Right hindlimb (tissue), 1 donor: ENCODE measurements around the gene NXF2B.
A peak's percentile ranks its signal among the peaks of the same experiment; 100 is the strongest.
"Not testable (repeated sequence)": the region's sequence is repeated elsewhere in the genome, so short reads cannot be mapped to it uniquely, and the experiment has no call there.

Source experiments
- DNase-seq: peaks from one replicate; pipeline ENCODE4 v3.0.0-alpha.2; 2018

The NXF2B gene

GRCh38 chrX:102439908-102440307, at the start of gene NXF2B:
NXF2B (minus strand) TSS chrX:102440008; CDS start chrX:102380036, 59,972 bp downstream.
- DNase-seq = not testable (repeated sequence)

GRCh38 chrX:102478765-102479164, 39.0 kb upstream of the NXF2B start:
- DNase-seq = not testable (repeated sequence)

- not testable (repeated sequence) for DNase-seq
Measured at GRCh38 chrX:102471762-102472220, 32.0 kb upstream of the NXF2B start, which contains the start of gene TCP11X2. TCP11X2 (minus strand) TSS chrX:102471812.

- DNase-seq = not testable (repeated sequence)
Measured at GRCh38 chrX:102470215-102470614, 30.4 kb upstream of the NXF2B start.

- not testable (repeated sequence) for DNase-seq
Measured at GRCh38 chrX:102458615-102459014, 18.8 kb upstream of the NXF2B start.

- DNase-seq = not testable (repeated sequence)
Measured at GRCh38 chrX:102414493-102414892, 25.3 kb downstream of the NXF2B start.

- peak; percentile 31 for DNase-seq
Measured at GRCh38 chrX:102345916-102346315, 93.9 kb downstream of the NXF2B start.

GRCh38 chrX:102341867-102342266, 97.9 kb downstream of the NXF2B start:
- DNase-seq = no peak

GRCh38 chrX:102339312-102340298, 100.2 kb downstream of the NXF2B start:
- no peak for DNase-seq

- no peak for DNase-seq
Measured at GRCh38 chrX:102338162-102338561, 101.6 kb downstream of the NXF2B start.
